Retinal pigment epithelial cell (primary cell): Measurements from ENCODE around the gene MTX1.
A peak's percentile ranks its signal among the peaks of the same experiment; 100 is the strongest.
"Not testable (repeated sequence)": the region's sequence is repeated elsewhere in the genome, so short reads cannot be mapped to it uniquely, and the experiment has no call there.

Source experiments
- DNase-seq: peaks from one replicate; pipeline ENCODE4 v3.0.0-alpha.2; 2010; ENCODE audit warnings: low read depth
- H3K4me3 ChIP-seq: 2 replicates; pipeline ENCODE4 v1.5.1; 2011; ENCODE audit warnings: mild to moderate bottlenecking, low read length, control low read depth, moderate library complexity
- TF ChIP-seq, protein P1 (sequence below): conservative IDR thresholded peaks from 2 replicates; pipeline ENCODE4 v1.5.1; 2011; ENCODE audit warnings: low read depth, low read length, control low read depth, inconsistent platforms

MTX1 gene

DNA sequence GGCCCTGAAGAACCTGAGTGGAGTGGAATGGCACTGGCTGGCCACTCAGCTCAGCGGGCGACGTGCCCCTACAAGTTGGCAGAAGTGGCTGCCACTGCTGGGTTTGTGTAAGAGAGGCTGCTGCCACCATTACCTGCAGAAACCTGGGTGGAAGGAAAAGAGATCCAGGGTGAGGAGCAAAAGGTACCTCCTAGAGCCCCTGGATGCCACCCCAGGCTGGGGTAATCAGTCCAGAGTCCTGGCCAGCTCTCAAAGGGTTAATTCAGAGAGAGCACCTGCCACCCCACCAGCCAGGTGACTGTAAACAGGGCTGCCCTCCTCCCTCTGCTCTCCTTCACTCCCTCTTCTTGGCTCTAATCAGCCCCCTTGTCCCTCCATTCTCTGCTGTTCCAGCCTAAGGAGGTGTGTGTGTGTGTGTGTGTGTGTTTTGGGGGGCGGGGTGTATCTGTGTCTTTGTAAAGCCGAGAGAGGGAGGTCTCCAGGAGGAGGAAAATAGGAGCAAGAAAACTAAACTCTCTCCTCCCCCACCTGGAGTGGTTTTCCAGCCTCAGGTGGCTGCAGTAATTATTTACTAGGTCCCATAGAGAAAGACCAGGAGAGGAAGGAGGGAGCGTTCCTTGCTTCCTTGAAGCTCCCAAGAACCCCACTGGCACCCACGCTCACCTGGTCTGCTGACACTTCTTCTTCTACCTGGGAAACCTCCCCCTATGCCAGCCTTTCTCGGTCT lies 22.3 kb upstream of the MTX1 start:
- TF ChIP-seq, protein P1, sequence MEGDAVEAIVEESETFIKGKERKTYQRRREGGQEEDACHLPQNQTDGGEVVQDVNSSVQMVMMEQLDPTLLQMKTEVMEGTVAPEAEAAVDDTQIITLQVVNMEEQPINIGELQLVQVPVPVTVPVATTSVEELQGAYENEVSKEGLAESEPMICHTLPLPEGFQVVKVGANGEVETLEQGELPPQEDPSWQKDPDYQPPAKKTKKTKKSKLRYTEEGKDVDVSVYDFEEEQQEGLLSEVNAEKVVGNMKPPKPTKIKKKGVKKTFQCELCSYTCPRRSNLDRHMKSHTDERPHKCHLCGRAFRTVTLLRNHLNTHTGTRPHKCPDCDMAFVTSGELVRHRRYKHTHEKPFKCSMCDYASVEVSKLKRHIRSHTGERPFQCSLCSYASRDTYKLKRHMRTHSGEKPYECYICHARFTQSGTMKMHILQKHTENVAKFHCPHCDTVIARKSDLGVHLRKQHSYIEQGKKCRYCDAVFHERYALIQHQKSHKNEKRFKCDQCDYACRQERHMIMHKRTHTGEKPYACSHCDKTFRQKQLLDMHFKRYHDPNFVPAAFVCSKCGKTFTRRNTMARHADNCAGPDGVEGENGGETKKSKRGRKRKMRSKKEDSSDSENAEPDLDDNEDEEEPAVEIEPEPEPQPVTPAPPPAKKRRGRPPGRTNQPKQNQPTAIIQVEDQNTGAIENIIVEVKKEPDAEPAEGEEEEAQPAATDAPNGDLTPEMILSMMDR = no peak
- H3K4me3 ChIP-seq = no peak overlapping the region
- no peak for DNase-seq

DNA sequence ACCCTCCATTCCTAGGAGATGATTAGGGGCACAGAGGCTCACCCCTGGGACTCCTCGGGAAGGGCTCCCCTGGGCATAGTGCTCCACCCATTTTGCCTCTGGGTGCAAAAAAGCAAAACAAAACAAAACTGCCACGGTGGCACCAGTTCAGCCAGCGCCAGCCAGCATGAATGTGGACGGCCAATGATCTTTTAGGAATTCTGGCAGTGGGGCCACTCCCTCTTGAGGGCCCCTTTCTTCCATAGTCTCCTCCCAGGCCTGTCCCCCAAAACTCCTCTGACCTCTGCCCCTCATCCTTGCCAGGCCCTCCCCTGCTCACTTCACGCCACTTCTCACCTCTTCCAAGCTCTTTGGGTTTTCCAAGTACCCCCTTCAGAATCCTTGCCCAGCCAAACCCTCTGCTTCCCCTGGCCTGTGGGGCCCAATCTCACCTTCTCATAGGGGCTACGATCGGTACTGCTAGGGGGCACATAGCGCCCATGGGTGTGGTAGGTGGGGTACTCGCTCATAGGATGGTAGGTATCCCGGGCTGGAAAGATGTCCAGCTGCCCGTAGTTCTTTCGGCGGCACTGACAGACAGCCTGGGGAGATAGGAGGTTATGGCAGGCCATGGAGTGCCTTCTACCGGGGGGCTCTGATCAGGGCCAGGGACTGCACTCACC lies 21.6 kb upstream of the MTX1 start:
- DNase-seq = no peak
- no peak overlapping the region for H3K4me3 ChIP-seq
- TF ChIP-seq, protein P1 = no peak

DNA sequence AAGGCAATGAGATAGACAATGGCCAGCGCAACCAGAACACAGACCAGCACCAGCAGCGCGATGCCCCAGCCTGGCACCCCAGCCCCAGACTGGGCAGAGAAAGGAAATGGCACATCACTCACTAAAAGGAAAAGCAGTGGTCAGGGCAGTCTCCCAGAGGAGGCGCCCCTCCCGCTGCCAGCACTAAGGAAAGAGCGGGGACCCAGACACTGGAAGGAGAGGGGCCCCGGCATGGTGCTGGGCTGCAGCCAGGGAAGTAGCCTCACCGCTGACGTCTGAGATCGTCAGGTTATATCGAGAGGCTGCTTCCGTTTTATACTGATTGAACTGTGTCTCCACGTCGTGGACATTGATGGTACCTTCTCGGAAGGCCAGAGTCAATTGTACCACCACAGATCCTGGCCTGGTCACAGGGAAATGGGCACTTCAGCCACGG lies 21.0 kb upstream of the MTX1 start:
- DNase-seq = no peak
- H3K4me3 ChIP-seq = no peak overlapping the region
- TF ChIP-seq, protein P1 = no peak

DNA sequence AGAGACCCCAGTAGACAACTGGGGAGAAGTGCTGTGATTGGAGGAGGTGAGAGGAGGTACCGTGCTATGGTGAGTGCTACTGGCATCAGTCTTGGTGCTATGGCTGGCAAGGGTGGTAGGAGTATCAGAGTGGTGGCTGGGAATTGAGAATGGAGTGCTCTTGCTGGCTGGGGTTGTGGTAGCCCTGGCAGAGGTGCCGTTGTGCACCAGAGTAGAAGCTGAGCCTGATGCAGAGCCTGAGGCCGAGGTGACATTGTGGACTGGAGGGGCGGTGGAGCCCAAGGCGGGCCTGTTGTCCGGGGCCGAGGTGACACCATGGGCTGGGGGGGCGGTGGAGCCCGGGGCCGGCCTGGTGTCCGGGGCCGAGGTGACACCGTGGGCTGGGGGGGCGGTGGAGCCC lies 20.2 kb upstream of the MTX1 start:
- DNase-seq = no peak
- TF ChIP-seq, protein P1 = no peak
- no peak overlapping the region for H3K4me3 ChIP-seq

DNA sequence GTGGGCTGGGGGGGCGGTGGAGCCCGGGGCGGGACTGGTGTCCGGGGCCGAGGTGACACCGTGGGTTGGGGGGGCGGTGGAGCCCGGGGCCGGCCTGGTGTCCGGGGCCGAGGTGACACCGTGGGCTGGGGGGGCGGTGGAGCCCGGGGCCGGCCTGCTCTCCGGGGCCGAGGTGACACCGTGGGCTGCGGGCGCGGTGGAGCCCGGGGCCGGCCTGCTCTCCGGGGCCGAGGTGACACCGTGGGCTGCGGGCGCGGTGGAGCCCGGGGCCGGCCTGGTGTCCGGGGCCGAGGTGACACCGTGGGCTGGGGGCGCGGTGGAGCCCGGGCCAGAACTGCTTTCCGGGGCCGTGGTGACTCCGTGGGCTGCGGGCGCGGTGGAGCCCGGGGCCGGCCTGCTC lies 18.6 kb upstream of the MTX1 start:
- not testable (repeated sequence) for DNase-seq, H3K4me3 ChIP-seq

DNA sequence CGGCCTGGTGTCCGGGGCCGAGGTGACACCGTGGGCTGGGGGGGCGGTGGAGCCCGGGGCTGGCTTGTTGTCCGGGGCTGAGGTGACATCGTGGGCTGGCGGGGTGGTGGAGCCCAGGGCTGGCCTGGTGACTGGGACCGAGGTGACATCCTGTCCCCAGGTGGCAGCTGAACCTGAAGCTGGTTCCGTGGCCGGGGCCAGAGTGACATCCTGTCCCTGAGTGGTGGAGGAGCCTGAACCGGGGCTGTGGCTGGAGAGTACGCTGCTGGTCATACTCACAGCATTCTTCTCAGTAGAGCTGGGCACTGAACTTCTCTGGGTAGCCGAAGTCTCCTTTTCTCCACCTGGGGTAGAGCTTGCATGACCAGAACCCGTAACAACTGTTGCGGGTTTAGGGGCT lies 16.6 kb upstream of the MTX1 start:
- TF ChIP-seq, protein P1 = no peak
- no peak for DNase-seq
- no peak overlapping the region for H3K4me3 ChIP-seq

DNA sequence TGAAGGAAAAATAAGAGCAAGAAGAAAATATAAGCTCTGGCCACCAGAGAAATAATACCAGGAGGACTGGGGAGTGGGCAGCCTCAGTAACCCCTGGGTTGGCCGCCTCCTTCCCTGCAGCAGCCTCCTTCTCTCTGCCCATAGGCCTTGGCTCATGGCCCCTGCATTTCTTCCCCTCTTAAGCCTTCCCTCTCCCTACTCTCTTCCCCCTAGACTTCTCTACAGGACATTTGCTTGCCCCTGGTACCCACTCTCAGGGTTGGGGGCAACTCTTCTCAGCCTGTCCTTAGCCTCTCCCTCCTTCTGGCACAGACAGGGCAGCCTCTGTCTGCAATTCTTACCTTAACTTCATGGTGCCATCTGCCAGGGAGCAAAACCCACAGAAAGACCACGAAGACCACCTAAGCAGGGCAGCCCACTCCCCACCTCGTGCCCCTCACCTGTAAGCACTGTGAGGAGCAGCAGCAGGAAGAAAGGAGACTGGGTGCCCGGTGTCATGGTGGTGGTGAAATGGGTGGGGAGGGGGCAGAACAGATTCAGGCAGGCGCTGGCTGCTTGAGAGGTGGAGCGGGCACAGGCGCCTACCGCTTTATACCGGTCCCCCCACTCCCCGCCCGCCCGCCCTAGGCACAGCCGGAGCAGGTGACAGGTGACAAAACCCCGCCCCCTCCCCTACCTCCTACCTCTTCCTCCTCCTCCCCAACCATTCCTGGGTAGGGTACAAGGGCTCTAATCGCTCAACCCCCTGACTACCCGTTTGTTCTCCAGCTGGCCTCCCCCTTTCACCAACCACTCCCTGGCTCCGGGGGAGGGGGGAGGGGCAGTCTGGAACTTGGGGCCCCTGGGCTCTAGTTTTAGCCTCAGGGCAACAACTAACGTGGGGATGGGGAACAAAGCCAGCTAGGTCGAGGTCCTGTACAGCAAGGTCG lies 15.9 kb upstream of the MTX1 start:
- DNase-seq = no peak
- TF ChIP-seq, protein P1 = no peak
- H3K4me3 ChIP-seq = peak overlapping the region; percentile 72
